ENCODE results near the gene NRXN3. TPM values are rescaled to one million over a fixed set of nuclear protein-coding genes. Genes with fewer than 3 reads are reported as not detected.

Gene NRXN3
- total and polyA plus RNA-seq, 2 experiments from 2014 or later: 1.0 to 1.8 TPM

DNA sequence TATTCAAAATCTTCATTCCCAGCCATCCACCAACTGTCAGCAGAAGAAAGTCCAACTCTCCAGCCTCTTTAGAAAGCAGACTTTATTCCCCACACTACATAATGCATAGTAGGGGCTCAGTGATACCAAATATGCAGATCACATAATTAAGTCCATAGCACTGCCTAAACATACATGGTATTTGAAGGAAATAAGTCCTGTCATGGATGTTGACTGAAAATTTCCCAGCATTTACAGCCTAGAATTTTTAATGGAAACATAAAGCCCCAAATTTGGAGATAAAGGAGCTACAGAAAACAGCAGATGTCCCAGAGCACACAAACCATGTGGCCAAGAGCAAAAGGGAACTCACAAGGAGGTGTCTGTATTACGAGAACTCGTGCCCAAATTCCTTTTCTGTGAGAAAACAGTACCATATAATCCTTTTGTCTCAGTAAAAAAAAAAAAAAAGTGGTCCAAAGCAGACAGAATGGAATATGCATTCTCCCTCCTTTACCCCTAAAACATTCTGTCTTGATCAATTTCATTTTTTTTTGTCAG, 920.5 kb downstream of the NRXN3 start:
- no peak overlapping the region for H3K4me3 ChIP-seq
- ATAC-seq: no peak
- Mint-ChIP-seq H3K27me3 (ENCODE audit: insufficient read depth, low read depth, poor library complexity) (no peaks in the 10 kb centered on the region), H3K9me3 (no peaks in the 10 kb centered on the region), H3K36me3 (ENCODE audit: low read depth) (no peaks in the 10 kb centered on the region), H3K4me3 (no peak overlapping the region), H3K4me1 (peaks cover 19% of the 10 kb centered on the region), H3K27ac (no peak overlapping the region)
- no peaks in the 10 kb centered on the region for H3K79me2 ChIP-seq (replicated peaks; ENCODE audit: insufficient read depth)
- H3K27ac ChIP-seq (ENCODE audit: low read depth): no peak overlapping the region
- no peak for DNase-seq (ENCODE audit: low spot score)
- no peaks in the 10 kb centered on the region for H3K9me2 ChIP-seq (ENCODE audit: insufficient read depth)
- H3K36me3 ChIP-seq (ENCODE audit: insufficient read depth): peaks cover 3% of the 10 kb centered on the region; the same call in 1 of the 2 replicates
- H3K4me1 ChIP-seq (ENCODE audit: insufficient read depth): no peaks in the 10 kb centered on the region
- no peaks in the 10 kb centered on the region for H4K20me1 ChIP-seq (replicated peaks; ENCODE audit: insufficient read depth)
- H3K27me3 ChIP-seq (ENCODE audit: insufficient read depth): no peaks in the 10 kb centered on the region
- no peak for TF ChIP-seq NANOG (IDR thresholded peaks at IDR 0.05; ENCODE audit: borderline replicate concordance)
- TF ChIP-seq EZH2phosphoT487 (IDR thresholded peaks at IDR 0.05; ENCODE audit: unreplicated experiment): no peak
- TF ChIP-seq, protein P1, sequence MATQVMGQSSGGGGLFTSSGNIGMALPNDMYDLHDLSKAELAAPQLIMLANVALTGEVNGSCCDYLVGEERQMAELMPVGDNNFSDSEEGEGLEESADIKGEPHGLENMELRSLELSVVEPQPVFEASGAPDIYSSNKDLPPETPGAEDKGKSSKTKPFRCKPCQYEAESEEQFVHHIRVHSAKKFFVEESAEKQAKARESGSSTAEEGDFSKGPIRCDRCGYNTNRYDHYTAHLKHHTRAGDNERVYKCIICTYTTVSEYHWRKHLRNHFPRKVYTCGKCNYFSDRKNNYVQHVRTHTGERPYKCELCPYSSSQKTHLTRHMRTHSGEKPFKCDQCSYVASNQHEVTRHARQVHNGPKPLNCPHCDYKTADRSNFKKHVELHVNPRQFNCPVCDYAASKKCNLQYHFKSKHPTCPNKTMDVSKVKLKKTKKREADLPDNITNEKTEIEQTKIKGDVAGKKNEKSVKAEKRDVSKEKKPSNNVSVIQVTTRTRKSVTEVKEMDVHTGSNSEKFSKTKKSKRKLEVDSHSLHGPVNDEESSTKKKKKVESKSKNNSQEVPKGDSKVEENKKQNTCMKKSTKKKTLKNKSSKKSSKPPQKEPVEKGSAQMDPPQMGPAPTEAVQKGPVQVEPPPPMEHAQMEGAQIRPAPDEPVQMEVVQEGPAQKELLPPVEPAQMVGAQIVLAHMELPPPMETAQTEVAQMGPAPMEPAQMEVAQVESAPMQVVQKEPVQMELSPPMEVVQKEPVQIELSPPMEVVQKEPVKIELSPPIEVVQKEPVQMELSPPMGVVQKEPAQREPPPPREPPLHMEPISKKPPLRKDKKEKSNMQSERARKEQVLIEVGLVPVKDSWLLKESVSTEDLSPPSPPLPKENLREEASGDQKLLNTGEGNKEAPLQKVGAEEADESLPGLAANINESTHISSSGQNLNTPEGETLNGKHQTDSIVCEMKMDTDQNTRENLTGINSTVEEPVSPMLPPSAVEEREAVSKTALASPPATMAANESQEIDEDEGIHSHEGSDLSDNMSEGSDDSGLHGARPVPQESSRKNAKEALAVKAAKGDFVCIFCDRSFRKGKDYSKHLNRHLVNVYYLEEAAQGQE (IDR thresholded peaks at IDR 0.05; ENCODE audit: unreplicated experiment): no peak
- no peak for TF ChIP-seq EZH2 (IDR thresholded peaks at IDR 0.05; ENCODE audit: low read depth, unreplicated experiment)
- TF ChIP-seq ZNF331 (CRISPR knock-in tag; IDR thresholded peaks at IDR 0.05; ENCODE audit: low read depth): no peak
- TF ChIP-seq POLR2AphosphoS5 (IDR thresholded peaks at IDR 0.05; ENCODE audit: low read depth): no peak
- TF ChIP-seq, protein P2, sequence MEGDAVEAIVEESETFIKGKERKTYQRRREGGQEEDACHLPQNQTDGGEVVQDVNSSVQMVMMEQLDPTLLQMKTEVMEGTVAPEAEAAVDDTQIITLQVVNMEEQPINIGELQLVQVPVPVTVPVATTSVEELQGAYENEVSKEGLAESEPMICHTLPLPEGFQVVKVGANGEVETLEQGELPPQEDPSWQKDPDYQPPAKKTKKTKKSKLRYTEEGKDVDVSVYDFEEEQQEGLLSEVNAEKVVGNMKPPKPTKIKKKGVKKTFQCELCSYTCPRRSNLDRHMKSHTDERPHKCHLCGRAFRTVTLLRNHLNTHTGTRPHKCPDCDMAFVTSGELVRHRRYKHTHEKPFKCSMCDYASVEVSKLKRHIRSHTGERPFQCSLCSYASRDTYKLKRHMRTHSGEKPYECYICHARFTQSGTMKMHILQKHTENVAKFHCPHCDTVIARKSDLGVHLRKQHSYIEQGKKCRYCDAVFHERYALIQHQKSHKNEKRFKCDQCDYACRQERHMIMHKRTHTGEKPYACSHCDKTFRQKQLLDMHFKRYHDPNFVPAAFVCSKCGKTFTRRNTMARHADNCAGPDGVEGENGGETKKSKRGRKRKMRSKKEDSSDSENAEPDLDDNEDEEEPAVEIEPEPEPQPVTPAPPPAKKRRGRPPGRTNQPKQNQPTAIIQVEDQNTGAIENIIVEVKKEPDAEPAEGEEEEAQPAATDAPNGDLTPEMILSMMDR (conservative IDR thresholded peaks at IDR 0.05; ENCODE audit: low read depth in 2 of 2): no peak
- no peak for TF ChIP-seq ZNF114 (CRISPR knock-in tag; IDR thresholded peaks at IDR 0.05)
- TF ChIP-seq, protein P3, sequence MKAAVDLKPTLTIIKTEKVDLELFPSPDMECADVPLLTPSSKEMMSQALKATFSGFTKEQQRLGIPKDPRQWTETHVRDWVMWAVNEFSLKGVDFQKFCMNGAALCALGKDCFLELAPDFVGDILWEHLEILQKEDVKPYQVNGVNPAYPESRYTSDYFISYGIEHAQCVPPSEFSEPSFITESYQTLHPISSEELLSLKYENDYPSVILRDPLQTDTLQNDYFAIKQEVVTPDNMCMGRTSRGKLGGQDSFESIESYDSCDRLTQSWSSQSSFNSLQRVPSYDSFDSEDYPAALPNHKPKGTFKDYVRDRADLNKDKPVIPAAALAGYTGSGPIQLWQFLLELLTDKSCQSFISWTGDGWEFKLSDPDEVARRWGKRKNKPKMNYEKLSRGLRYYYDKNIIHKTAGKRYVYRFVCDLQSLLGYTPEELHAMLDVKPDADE (IDR thresholded peaks at IDR 0.05): no peak
- TF ChIP-seq JUNB (IDR thresholded peaks at IDR 0.05; ENCODE audit: unreplicated experiment): no peak
- no peak for TF ChIP-seq CREB1 (CRISPR knock-in tag; IDR thresholded peaks at IDR 0.05; ENCODE audit: low read depth)
- TF ChIP-seq, protein P4, sequence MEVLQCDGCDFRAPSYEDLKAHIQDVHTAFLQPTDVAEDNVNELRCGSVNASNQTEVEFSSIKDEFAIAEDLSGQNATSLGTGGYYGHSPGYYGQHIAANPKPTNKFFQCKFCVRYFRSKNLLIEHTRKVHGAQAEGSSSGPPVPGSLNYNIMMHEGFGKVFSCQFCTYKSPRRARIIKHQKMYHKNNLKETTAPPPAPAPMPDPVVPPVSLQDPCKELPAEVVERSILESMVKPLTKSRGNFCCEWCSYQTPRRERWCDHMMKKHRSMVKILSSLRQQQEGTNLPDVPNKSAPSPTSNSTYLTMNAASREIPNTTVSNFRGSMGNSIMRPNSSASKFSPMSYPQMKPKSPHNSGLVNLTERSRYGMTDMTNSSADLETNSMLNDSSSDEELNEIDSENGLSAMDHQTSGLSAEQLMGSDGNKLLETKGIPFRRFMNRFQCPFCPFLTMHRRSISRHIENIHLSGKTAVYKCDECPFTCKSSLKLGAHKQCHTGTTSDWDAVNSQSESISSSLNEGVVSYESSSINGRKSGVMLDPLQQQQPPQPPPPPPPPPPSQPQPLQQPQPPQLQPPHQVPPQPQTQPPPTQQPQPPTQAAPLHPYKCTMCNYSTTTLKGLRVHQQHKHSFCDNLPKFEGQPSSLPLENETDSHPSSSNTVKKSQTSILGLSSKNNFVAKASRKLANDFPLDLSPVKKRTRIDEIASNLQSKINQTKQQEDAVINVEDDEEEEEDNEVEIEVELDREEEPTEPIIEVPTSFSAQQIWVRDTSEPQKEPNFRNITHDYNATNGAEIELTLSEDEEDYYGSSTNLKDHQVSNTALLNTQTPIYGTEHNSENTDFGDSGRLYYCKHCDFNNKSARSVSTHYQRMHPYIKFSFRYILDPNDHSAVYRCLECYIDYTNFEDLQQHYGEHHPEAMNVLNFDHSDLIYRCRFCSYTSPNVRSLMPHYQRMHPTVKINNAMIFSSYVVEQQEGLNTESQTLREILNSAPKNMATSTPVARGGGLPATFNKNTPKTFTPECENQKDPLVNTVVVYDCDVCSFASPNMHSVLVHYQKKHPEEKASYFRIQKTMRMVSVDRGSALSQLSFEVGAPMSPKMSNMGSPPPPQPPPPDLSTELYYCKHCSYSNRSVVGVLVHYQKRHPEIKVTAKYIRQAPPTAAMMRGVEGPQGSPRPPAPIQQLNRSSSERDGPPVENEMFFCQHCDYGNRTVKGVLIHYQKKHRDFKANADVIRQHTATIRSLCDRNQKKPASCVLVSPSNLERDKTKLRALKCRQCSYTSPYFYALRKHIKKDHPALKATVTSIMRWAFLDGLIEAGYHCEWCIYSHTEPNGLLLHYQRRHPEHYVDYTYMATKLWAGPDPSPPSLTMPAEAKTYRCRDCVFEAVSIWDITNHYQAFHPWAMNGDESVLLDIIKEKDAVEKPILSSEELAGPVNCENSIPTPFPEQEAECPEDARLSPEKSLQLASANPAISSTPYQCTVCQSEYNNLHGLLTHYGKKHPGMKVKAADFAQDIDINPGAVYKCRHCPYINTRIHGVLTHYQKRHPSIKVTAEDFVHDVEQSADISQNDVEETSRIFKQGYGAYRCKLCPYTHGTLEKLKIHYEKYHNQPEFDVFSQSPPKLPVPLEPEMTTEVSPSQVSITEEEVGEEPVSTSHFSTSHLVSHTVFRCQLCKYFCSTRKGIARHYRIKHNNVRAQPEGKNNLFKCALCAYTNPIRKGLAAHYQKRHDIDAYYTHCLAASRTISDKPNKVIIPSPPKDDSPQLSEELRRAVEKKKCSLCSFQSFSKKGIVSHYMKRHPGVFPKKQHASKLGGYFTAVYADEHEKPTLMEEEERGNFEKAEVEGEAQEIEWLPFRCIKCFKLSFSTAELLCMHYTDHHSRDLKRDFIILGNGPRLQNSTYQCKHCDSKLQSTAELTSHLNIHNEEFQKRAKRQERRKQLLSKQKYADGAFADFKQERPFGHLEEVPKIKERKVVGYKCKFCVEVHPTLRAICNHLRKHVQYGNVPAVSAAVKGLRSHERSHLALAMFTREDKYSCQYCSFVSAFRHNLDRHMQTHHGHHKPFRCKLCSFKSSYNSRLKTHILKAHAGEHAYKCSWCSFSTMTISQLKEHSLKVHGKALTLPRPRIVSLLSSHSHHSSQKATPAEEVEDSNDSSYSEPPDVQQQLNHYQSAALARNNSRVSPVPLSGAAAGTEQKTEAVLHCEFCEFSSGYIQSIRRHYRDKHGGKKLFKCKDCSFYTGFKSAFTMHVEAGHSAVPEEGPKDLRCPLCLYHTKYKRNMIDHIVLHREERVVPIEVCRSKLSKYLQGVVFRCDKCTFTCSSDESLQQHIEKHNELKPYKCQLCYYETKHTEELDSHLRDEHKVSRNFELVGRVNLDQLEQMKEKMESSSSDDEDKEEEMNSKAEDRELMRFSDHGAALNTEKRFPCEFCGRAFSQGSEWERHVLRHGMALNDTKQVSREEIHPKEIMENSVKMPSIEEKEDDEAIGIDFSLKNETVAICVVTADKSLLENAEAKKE (CRISPR knock-in tag; IDR thresholded peaks at IDR 0.05): no peak
- no peak for TF ChIP-seq STAT1 (IDR thresholded peaks at IDR 0.05; ENCODE audit: unreplicated experiment)
- H3K4me2 ChIP-seq: no peak overlapping the region
- no peak overlapping the region for H2AFZ ChIP-seq
- no peaks in the 10 kb centered on the region for H3F3A ChIP-seq (replicated peaks; ENCODE audit: low read depth)

Data from GM23338 (cell line).